SK-N-SH (cell line): Measurements from ENCODE around the gene KCNH8. TPM values are rescaled to one million over a fixed set of nuclear protein-coding genes. Genes with fewer than 3 reads are reported as not detected.

Experiments used
- CTCF ChIA-PET: fragments of 300-600, 350-600 bp; formaldehyde crosslinking; extraction: SDS; loops from one replicate; lab custom pipeline; 2021; lab: Yijun Ruan, JAX
- POLR2A ChIA-PET: fragments of 350-600 bp; sonication (Branson Sonifier 250); formaldehyde crosslinking; extraction: SDS; loops from one replicate; lab custom pipeline; 2020; ENCODE audit warnings: antibody characterized with exemption, inconsistent platforms; lab: Yijun Ruan, JAX
- DNase-seq: peaks from one replicate; pipeline ENCODE4 v3.0.0; 2012
- H2AFZ ChIP-seq: fragments of 200-600 bp; sonication (generic); 2 replicates; pipeline ENCODE4 v1.8.1; 2016; ENCODE audit warnings: antibody characterized with exemption, mild to moderate bottlenecking, low read depth
- H3F3A ChIP-seq: fragments of 200-600 bp; sonication (generic); replicated peaks from 2 replicates; pipeline ENCODE3; 2016; ENCODE audit warnings: antibody characterized with exemption, mild to moderate bottlenecking; ENCODE audit not compliant: insufficient read depth
- H3K27ac ChIP-seq, 2 experiments: fragments of 200-500 bp in 1 of 2; fragments of 200-600 bp in 1 of 2; sonication (Bioruptor generic) in 1 of 2; sonication (generic), shearing (Covaris generic) in 1 of 2; 2 replicates each; pipeline versions ENCODE4 v1.5.1 to v1.6.1; 2014 to 2016; ENCODE audit warnings: low read depth in 2 of 2, inconsistent platforms in 1 of 2, low read length in 1 of 2, mild to moderate bottlenecking in 1 of 2, mixed read lengths in 1 of 2
- H3K27me3 ChIP-seq: fragments of 200-600 bp; sonication (generic), shearing (Covaris generic); 2 replicates; pipeline ENCODE4 v1.6.1; 2016; ENCODE audit warnings: mixed run types; ENCODE audit not compliant: insufficient read depth
- H3K36me3 ChIP-seq, 2 experiments: fragments of 200-500 bp in 1 of 2; fragments of 200-600 bp in 1 of 2; sonication (Bioruptor generic) in 1 of 2; sonication (generic) in 1 of 2; replicated peaks in 1 of 2; 2 replicates each; pipeline versions ENCODE3 to v1.5.1; 2014 to 2016; ENCODE audit warnings: low read length in 1 of 2, mild to moderate bottlenecking in 1 of 2; ENCODE audit not compliant: insufficient read depth in 2 of 2, control insufficient read depth in 1 of 2
- H3K4me1 ChIP-seq, 2 experiments: fragments of 200-500 bp in 1 of 2; fragments of 200-600 bp in 1 of 2; sonication (Bioruptor generic) in 1 of 2; sonication (generic), shearing (Covaris generic) in 1 of 2; 2 replicates each; pipeline versions ENCODE4 v1.5.1 to v1.6.1; 2014 to 2016; ENCODE audit warnings: low read depth in 1 of 2, low read length in 1 of 2, mixed run types in 1 of 2; ENCODE audit not compliant: insufficient read depth in 2 of 2, control insufficient read depth in 1 of 2
- H3K4me2 ChIP-seq: fragments of 200-600 bp; sonication (generic), shearing (Covaris generic); 2 replicates; pipeline ENCODE4 v1.6.1; 2017; ENCODE audit warnings: mixed run types
- H3K4me3 ChIP-seq, 2 experiments: fragments of 200-500 bp in 1 of 2; fragments of 200-600 bp in 1 of 2; sonication (Bioruptor generic) in 1 of 2; sonication (generic), shearing (Covaris generic) in 1 of 2; 2 replicates each; pipeline versions ENCODE4 v1.5.1 to v1.8.1; 2014 to 2016; ENCODE audit warnings: low read depth in 2 of 2, inconsistent platforms in 1 of 2, low read length in 1 of 2, mild to moderate bottlenecking in 1 of 2, mixed read lengths in 1 of 2, moderate library complexity in 1 of 2
- H3K79me2 ChIP-seq: fragments of 200-600 bp; sonication (generic); 2 replicates; pipeline ENCODE4 v1.8.1; 2017; ENCODE audit warnings: mild to moderate bottlenecking; ENCODE audit not compliant: insufficient read depth
- H3K9ac ChIP-seq: fragments of 200-600 bp; sonication (generic); 2 replicates; pipeline ENCODE4 v1.6.1; 2017; ENCODE audit warnings: mixed run types
- H3K9me2 ChIP-seq: fragments of 200-600 bp; sonication (generic); 2 replicates; pipeline ENCODE4 v1.6.1; 2017; ENCODE audit warnings: mixed run types
- H3K9me3 ChIP-seq: fragments of 200-600 bp; sonication (generic); 2 replicates; pipeline ENCODE4 v1.6.1; 2017; ENCODE audit warnings: mixed run types, mild to moderate bottlenecking, moderate library complexity
- H4K20me1 ChIP-seq: fragments of 200-600 bp; sonication (generic); 2 replicates; pipeline ENCODE4 v1.6.1; 2017; ENCODE audit warnings: mild to moderate bottlenecking, mixed run types; ENCODE audit not compliant: insufficient read depth
- FOSL2 ChIP-seq: IDR thresholded peaks from 2 replicates; pipeline ENCODE4 v1.4.0; 2012; ENCODE audit warnings: low read depth, mild to moderate bottlenecking, moderate library complexity, borderline replicate concordance
- FOXJ3 ChIP-seq: sonication (generic); formaldehyde crosslinking; IDR thresholded peaks from 2 replicates; pipeline ENCODE4 v1.5.1; 2020; ENCODE audit warnings: mild to moderate bottlenecking, missing genetic modification reagents
- FOXM1 ChIP-seq: IDR thresholded peaks from 2 replicates; pipeline ENCODE4 v1.4.0; 2012; ENCODE audit warnings: low read depth, mild to moderate bottlenecking
- GABPA ChIP-seq: IDR thresholded peaks from 2 replicates; pipeline ENCODE4 v1.4.0; 2012; ENCODE audit warnings: low read depth, mild to moderate bottlenecking
- JUND ChIP-seq: IDR thresholded peaks from 2 replicates; pipeline ENCODE4 v1.4.0; 2012
- MEF2A ChIP-seq: IDR thresholded peaks from 2 replicates; pipeline ENCODE4 v1.4.0; 2012; ENCODE audit warnings: low read depth, borderline replicate concordance
- MXI1 ChIP-seq: IDR thresholded peaks from 2 replicates; pipeline ENCODE4 v1.6.1; 2012; ENCODE audit warnings: mild to moderate bottlenecking, low read depth, low read length, improper control_type of control experiment
- NRF1 ChIP-seq: IDR thresholded peaks from 2 replicates; pipeline ENCODE4 v1.6.1; 2012; ENCODE audit warnings: low read depth, mild to moderate bottlenecking, low read length
- RFX5 ChIP-seq: IDR thresholded peaks from 2 replicates; pipeline ENCODE4 v1.6.1; 2012; ENCODE audit warnings: mild to moderate bottlenecking, improper control_type of control experiment, low read length
- SIN3A ChIP-seq: IDR thresholded peaks from 2 replicates; pipeline ENCODE4 v1.6.1; 2012; ENCODE audit warnings: low read depth, mild to moderate bottlenecking, low read length, moderate library complexity, borderline replicate concordance
- TEAD4 ChIP-seq: IDR thresholded peaks from 2 replicates; pipeline ENCODE4 v1.4.0; 2012; ENCODE audit warnings: mild to moderate bottlenecking, borderline replicate concordance; ENCODE audit not compliant: insufficient read depth
- WGBS: methylation state at CpG from one replicate; pipeline ENCODE4 v1.1.6; 2017; ENCODE audit warnings: low lambda C conversion rate; 5-methylcytosine and 5-hydroxymethylcytosine counted together
- polyA plus RNA-seq, 3 experiments: library from polyadenylated mRNA; depleted of rRNA; stranded (reverse); fragments of >200 nt; gene quantifications; 2 replicates each; pipeline ENCODE4 v1.2.3, GENCODE V29; 2012
- TF ChIP-seq, protein P1 (sequence below): fragments of 150-350 bp; IDR thresholded peaks from 2 replicates; pipeline ENCODE4 v1.6.1; 2017; ENCODE audit warnings: antibody characterized with exemption, low read length, low read depth, borderline replicate concordance
- TF ChIP-seq, protein P2 (sequence below): IDR thresholded peaks from 2 replicates; pipeline ENCODE4 v1.4.0; 2012; ENCODE audit warnings: low read depth, borderline replicate concordance
- TF ChIP-seq, protein P3 (sequence below): fragments of 200-600 bp; sonication (generic); IDR thresholded peaks from 2 replicates; pipeline ENCODE4 v1.6.1; 2017; ENCODE audit warnings: antibody characterized with exemption, mild to moderate bottlenecking, moderate library complexity
- TF ChIP-seq, protein P4 (sequence below): IDR thresholded peaks from 2 replicates; pipeline ENCODE4 v1.4.0; 2012; ENCODE audit warnings: low read depth
- TF ChIP-seq, protein P5 (sequence below): IDR thresholded peaks from 2 replicates; pipeline ENCODE4 v1.4.0; 2012; ENCODE audit warnings: low read depth, borderline replicate concordance

The KCNH8 gene
- polyA plus RNA-seq, 1 of the 3 experiments (the other 2 are of a cell fraction), result 0.05 TPM

DNA sequence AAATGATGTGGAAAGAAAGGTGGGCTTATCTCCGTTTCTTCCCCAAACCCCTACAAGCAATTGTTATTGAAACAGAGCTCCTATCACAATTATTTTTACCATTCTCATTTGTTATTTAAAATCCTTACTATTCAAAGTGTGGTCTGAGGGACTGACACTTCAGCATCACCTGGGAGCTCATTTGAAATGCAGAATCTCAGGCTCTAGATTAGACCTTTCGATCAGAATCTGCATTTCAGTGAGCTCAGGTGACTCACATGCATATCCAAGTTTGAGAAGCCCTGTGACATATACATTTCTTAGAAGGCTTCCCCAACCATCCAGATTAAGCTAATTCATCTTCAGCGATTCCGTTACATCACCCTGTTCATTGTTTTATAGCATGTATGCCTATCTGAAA is 145.0 kb downstream of the KCNH8 start (continued):
- TF ChIP-seq, protein P1, sequence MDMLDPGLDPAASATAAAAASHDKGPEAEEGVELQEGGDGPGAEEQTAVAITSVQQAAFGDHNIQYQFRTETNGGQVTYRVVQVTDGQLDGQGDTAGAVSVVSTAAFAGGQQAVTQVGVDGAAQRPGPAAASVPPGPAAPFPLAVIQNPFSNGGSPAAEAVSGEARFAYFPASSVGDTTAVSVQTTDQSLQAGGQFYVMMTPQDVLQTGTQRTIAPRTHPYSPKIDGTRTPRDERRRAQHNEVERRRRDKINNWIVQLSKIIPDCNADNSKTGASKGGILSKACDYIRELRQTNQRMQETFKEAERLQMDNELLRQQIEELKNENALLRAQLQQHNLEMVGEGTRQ, result no peak

DNA sequence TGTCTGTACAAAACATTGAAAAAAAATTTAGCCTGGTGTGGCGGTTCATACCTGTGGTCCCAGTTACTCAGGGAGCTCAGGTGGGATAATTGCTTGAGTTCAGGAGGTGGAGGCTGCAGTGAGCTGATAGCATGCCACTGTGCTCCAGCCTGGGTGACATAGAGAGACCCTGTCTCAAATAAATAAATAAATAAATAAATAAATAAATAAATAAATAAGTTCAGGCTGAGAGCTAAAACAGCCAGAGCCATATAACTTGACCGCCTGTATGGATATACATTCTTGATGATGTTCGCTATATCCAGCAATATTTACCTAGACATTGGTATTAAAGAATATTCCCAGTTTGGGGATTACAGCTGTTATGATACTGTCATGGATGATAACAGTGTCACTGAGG is 146.9 kb downstream of the KCNH8 start:
- H3K27me3 ChIP-seq, result no peaks in the 10 kb centered on the region
- H3K36me3 ChIP-seq, result no peaks in the 10 kb centered on the region
- no peaks in the 10 kb centered on the region for H3K9me2 ChIP-seq
- H3K4me3 ChIP-seq, result no peak overlapping the region
- 69% methylated on average over 3 of the region's 3 CpGs for WGBS
- H3K9ac ChIP-seq, result no peak overlapping the region
- no peak for DNase-seq
- H3K9me3 ChIP-seq, result no peaks in the 10 kb centered on the region
- no peak overlapping the region for H3K27ac ChIP-seq
- no peak overlapping the region for H3K4me2 ChIP-seq
- ChIA-PET POLR2A (no interaction called here), CTCF (interaction anchor here (1.0 to 1.4 kb wide), 2 partner anchors 14 to 54 kb away, joined by 3 read pairs; no protein-coding TSS in a partner anchor)
- TF ChIP-seq, protein P2, sequence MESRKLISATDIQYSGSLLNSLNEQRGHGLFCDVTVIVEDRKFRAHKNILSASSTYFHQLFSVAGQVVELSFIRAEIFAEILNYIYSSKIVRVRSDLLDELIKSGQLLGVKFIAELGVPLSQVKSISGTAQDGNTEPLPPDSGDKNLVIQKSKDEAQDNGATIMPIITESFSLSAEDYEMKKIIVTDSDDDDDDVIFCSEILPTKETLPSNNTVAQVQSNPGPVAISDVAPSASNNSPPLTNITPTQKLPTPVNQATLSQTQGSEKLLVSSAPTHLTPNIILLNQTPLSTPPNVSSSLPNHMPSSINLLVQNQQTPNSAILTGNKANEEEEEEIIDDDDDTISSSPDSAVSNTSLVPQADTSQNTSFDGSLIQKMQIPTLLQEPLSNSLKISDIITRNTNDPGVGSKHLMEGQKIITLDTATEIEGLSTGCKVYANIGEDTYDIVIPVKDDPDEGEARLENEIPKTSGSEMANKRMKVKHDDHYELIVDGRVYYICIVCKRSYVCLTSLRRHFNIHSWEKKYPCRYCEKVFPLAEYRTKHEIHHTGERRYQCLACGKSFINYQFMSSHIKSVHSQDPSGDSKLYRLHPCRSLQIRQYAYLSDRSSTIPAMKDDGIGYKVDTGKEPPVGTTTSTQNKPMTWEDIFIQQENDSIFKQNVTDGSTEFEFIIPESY, result no peak
- no peaks in the 10 kb centered on the region for H3K4me1 ChIP-seq
- no peak overlapping the region for H2AFZ ChIP-seq
- no peaks in the 10 kb centered on the region for H4K20me1 ChIP-seq
- no peaks in the 10 kb centered on the region for H3F3A ChIP-seq
- no peaks in the 10 kb centered on the region for H3K79me2 ChIP-seq

DNA sequence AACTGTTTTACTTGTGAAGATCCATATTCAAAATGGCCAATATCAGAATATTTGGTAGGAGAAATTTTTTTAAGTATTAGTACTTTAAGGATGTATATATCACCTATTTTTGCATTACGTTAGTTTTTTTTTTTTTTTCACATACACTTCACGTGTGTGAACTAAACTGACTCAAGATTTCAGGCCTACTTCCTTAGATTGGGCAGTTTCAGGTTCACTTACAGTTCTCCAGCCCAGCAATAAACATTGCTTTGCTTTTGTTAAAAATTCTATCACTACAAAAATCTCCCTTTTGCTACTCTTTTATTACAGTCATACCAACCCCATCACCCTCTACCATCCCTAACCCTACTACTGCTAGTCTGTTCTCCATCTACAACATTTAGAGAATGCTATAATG is 183.6 kb downstream of the KCNH8 start:
- H3K4me3 ChIP-seq, result no peak overlapping the region
- no peaks in the 10 kb centered on the region for H3K9me2 ChIP-seq
- no peaks in the 10 kb centered on the region; the same call in 1 of the 2 replicates for H3K79me2 ChIP-seq
- CTCF ChIA-PET, result interaction anchor here (1.3 kb wide), 1 partner anchor 267 kb away, joined by 3 read pairs; no protein-coding TSS in a partner anchor
- no peaks in the 10 kb centered on the region for H3K4me1 ChIP-seq
- H3K4me2 ChIP-seq, result no peak overlapping the region
- H3K27ac ChIP-seq, result no peak overlapping the region
- no peaks in the 10 kb centered on the region; the same call in 1 of the 2 replicates for H3K9me3 ChIP-seq
- no peaks in the 10 kb centered on the region for H3K36me3 ChIP-seq
- no peaks in the 10 kb centered on the region for H3F3A ChIP-seq
- no peaks in the 10 kb centered on the region for H4K20me1 ChIP-seq
- POLR2A ChIA-PET, result no interaction called here
- no peak for DNase-seq
- no peak overlapping the region for H2AFZ ChIP-seq
- no peaks in the 10 kb centered on the region for H3K27me3 ChIP-seq
- WGBS, result 24% methylated on average over 2 of the region's 2 CpGs
- H3K9ac ChIP-seq, result no peak overlapping the region
- TF ChIP-seq, protein P2, result no peak
- no peak for TF ChIP-seq TEAD4
- no peak for TF ChIP-seq FOXM1
- TF ChIP-seq JUND, result no peak
- TF ChIP-seq, protein P3, sequence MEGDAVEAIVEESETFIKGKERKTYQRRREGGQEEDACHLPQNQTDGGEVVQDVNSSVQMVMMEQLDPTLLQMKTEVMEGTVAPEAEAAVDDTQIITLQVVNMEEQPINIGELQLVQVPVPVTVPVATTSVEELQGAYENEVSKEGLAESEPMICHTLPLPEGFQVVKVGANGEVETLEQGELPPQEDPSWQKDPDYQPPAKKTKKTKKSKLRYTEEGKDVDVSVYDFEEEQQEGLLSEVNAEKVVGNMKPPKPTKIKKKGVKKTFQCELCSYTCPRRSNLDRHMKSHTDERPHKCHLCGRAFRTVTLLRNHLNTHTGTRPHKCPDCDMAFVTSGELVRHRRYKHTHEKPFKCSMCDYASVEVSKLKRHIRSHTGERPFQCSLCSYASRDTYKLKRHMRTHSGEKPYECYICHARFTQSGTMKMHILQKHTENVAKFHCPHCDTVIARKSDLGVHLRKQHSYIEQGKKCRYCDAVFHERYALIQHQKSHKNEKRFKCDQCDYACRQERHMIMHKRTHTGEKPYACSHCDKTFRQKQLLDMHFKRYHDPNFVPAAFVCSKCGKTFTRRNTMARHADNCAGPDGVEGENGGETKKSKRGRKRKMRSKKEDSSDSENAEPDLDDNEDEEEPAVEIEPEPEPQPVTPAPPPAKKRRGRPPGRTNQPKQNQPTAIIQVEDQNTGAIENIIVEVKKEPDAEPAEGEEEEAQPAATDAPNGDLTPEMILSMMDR, result no peak
- TF ChIP-seq RFX5, result no peak
- no peak for TF ChIP-seq MXI1
- TF ChIP-seq GABPA, result no peak
- TF ChIP-seq, protein P4, sequence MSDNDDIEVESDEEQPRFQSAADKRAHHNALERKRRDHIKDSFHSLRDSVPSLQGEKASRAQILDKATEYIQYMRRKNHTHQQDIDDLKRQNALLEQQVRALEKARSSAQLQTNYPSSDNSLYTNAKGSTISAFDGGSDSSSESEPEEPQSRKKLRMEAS, result no peak
- TF ChIP-seq FOSL2, result no peak
- no peak for TF ChIP-seq NRF1
- TF ChIP-seq FOXJ3 (CRISPR knock-in tag), result no peak
- TF ChIP-seq, protein P5, sequence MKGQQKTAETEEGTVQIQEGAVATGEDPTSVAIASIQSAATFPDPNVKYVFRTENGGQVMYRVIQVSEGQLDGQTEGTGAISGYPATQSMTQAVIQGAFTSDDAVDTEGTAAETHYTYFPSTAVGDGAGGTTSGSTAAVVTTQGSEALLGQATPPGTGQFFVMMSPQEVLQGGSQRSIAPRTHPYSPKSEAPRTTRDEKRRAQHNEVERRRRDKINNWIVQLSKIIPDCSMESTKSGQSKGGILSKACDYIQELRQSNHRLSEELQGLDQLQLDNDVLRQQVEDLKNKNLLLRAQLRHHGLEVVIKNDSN, result no peak
- no peak for TF ChIP-seq MEF2A
- no peak for TF ChIP-seq SIN3A
- TF ChIP-seq, protein P1, result no peak
